ENCODE data around the gene CALY. TPM values are rescaled to one million over a fixed set of nuclear protein-coding genes. Genes with fewer than 3 reads are reported as not detected.

Gene CALY
- total RNA-seq, 1 donor, result not detected

- H3K27ac ChIP-seq (ENCODE audit: low read depth, low read length), result no peak overlapping the region
- TF ChIP-seq CTCF (IDR thresholded peaks at IDR 0.05; ENCODE audit: extremely low read depth, low read depth, low read length), result no peak
- H3K4me2 ChIP-seq (ENCODE audit: insufficient read depth, low read length), result no peak overlapping the region
- no peak overlapping the region for H3K4me3 ChIP-seq (ENCODE audit: insufficient read depth, low read length)
- H3K4me1 ChIP-seq (ENCODE audit: insufficient read depth, low read length), result peaks cover 7% of the 10 kb centered on the region
- DNase-seq (ENCODE audit: insufficient read length, low spot score, missing footprints), result peak; percentile 86
- H3K36me3 ChIP-seq (ENCODE audit: insufficient read depth, low read length), result no peaks in the 10 kb centered on the region
- H4K20me1 ChIP-seq (ENCODE audit: insufficient read depth, low read length), result no peaks in the 10 kb centered on the region
- H3K9me3 ChIP-seq (ENCODE audit: low read depth, low read length), result no peaks in the 10 kb centered on the region
- no peak overlapping the region for H2AFZ ChIP-seq (ENCODE audit: low read length)
- no peaks in the 10 kb centered on the region for H3K79me2 ChIP-seq (ENCODE audit: insufficient read depth, low read length)
- H3K27me3 ChIP-seq (ENCODE audit: insufficient read depth, low read length), result peaks cover 64% of the 10 kb centered on the region
Measured at GRCh38 chr10:133327651-133328357, 8.9 kb downstream of the CALY start.

- no peaks in the 10 kb centered on the region for H3K79me2 ChIP-seq (ENCODE audit: insufficient read depth, low read length)
- no peak overlapping the region for H3K4me2 ChIP-seq (ENCODE audit: insufficient read depth, low read length)
- TF ChIP-seq CTCF (IDR thresholded peaks at IDR 0.05; ENCODE audit: extremely low read depth, low read depth, low read length), result no peak
- H3K27ac ChIP-seq (ENCODE audit: low read depth, low read length), result no peak overlapping the region
- H3K27me3 ChIP-seq (ENCODE audit: insufficient read depth, low read length), result peaks cover 55% of the 10 kb centered on the region
- peaks cover 7% of the 10 kb centered on the region for H3K4me1 ChIP-seq (ENCODE audit: insufficient read depth, low read length)
- no peaks in the 10 kb centered on the region for H3K9me3 ChIP-seq (ENCODE audit: low read depth, low read length)
- no peak overlapping the region for H2AFZ ChIP-seq (ENCODE audit: low read length)
- no peaks in the 10 kb centered on the region for H4K20me1 ChIP-seq (ENCODE audit: insufficient read depth, low read length)
- no peaks in the 10 kb centered on the region for H3K36me3 ChIP-seq (ENCODE audit: insufficient read depth, low read length)
- peak; percentile 94 for DNase-seq (ENCODE audit: insufficient read length, low spot score, missing footprints)
- no peak overlapping the region for H3K4me3 ChIP-seq (ENCODE audit: insufficient read depth, low read length)
Measured at GRCh38 chr10:133326745-133327650, 9.7 kb downstream of the CALY start.

DNA sequence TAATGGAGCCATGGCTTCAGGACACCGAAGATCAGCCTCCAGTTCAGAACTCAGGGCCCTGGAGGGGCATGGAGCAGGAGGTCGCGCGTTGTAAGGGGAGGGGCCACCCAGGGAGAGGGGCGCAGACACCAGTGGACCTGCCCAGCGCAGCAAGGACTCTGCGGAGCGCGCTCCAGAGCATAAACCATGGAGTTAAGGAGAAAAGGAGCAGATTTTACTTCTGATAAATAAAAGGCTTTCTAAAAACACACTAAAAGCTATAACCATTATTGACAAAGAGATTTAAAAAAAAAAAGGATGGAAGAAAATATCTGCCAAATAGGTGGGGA lies 10.5 kb downstream of the CALY start:
- Histone ChIP-seq H3K4me1 (ENCODE audit: insufficient read depth, low read length) (peaks cover 7% of the 10 kb centered on the region), H3K4me2 (ENCODE audit: insufficient read depth, low read length) (peak overlapping the region; percentile 18), H3K9me3 (ENCODE audit: low read depth, low read length) (no peaks in the 10 kb centered on the region), H3K79me2 (ENCODE audit: insufficient read depth, low read length) (no peaks in the 10 kb centered on the region), H4K20me1 (ENCODE audit: insufficient read depth, low read length) (no peaks in the 10 kb centered on the region), H3K27me3 (ENCODE audit: insufficient read depth, low read length) (peaks cover 48% of the 10 kb centered on the region), H3K27ac (ENCODE audit: low read depth, low read length) (no peak overlapping the region), H3K36me3 (ENCODE audit: insufficient read depth, low read length) (no peaks in the 10 kb centered on the region), H3K4me3 (ENCODE audit: insufficient read depth, low read length) (no peak overlapping the region), H2AFZ (ENCODE audit: low read length) (peak overlapping the region; percentile 15)
- no peak for TF ChIP-seq CTCF (IDR thresholded peaks at IDR 0.05; ENCODE audit: extremely low read depth, low read depth, low read length)
- no peak for DNase-seq (ENCODE audit: insufficient read length, low spot score, missing footprints)

All from osteoblast (primary cell).